NCI-H2029 treated with DMSO at 0.1 percent for 48 hours (cell line): ENCODE results near the gene HDAC4.
"Not testable (repeated sequence)": the region's sequence is repeated elsewhere in the genome, so short reads cannot be mapped to it uniquely, and the experiment has no call there.

ENCODE experiments used
- DNase-seq: peaks from one replicate; lab custom pipeline; 2025; lab: John Stamatoyannopoulos, UW

Gene HDAC4

DNA sequence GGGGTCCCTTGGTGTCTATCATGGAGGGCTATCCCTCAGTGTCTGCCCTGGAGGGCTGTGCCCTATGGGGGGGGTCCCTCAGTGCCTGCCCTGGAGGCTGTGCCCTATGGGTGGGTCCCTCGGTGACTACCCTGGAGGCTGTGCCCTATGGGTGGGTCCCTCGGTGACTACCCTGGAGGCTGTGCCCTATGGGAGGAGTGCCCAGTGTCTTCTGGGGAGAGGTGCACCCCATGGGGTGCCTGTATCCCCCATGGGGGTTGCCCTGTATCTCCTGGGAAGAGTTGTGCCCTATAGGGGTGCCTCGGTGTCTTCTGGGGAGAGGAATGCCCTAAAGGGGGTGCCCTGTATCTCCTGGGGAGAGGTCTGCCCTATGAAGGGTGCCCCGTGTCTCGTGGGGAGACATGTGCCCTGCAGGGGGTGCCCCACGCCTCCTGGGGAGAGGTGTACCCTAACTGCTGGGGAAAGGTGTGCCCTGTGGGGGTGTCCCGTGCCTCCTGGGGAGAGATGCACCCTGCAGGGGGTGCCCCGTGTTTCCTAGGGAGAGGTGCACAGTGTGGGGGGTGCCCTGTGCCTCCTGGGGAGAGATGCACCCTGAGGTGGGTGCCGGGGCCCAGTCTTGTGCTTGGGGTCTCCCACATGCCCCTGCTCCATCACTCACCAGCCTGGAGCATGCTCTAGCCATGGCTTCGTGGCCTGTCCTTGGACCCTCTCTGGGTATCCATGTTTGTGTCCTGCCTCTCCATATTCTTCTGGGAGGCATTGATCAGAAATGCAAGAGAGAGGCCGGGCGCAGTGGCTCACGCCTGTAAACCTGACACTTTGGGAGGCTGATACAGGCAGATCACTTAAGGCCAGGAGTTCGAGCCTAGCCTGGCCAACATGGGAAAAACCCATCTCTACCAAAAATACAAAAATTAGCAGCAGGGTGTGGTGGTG, 215.6 kb downstream of the HDAC4 start:
- DNase-seq: no peak

- no peak for DNase-seq
These were observed 216.6 kb downstream of the HDAC4 start for GRCh38 chr2:239184179-239184578.

DNA sequence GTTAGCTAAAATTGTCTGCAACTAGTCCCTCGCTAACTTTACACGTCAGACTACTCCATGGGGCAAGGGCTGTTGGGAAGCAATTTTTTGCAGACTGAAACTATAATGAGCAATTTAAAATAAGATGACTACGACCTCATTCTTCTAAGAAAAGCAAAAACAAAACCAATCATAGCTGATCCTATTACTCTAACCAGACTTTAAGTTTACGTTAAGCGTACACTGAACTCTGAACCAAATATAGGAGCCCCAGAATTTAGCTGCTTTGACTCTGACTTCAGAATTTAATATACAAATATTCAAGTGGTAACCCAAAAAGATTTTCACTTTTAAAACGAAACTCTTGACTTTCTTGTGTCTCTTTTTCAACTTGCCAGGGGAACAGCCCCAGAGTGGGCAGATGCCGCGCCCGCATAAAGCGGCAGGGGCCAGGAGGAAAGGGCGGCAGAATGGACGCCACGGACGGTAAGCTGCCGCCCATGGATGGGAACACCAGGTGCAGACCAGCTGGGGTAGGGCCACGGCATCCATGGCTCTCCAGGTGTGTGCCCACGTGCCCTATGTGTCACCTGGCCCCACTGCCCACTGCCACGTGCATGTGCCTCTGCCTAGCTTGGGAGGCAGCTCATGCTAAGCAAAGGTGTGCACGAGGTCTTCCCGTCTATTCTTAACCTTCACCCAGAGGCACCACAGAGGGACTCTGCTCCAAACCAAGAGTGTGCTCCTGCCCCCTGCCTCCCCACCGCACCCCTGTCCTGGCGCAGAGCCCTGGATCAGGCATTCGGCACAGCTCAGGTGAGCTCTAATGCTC, 217.6 kb downstream of the HDAC4 start:
- DNase-seq: no peak

- DNase-seq: no peak
These were observed 218.8 kb downstream of the HDAC4 start for GRCh38 chr2:239181903-239182581.

GRCh38 chr2:239181074-239181902, 219.5 kb downstream of the HDAC4 start:
- no peak for DNase-seq

GRCh38 chr2:239180526-239181073, 220.2 kb downstream of the HDAC4 start:
- no peak for DNase-seq

DNA sequence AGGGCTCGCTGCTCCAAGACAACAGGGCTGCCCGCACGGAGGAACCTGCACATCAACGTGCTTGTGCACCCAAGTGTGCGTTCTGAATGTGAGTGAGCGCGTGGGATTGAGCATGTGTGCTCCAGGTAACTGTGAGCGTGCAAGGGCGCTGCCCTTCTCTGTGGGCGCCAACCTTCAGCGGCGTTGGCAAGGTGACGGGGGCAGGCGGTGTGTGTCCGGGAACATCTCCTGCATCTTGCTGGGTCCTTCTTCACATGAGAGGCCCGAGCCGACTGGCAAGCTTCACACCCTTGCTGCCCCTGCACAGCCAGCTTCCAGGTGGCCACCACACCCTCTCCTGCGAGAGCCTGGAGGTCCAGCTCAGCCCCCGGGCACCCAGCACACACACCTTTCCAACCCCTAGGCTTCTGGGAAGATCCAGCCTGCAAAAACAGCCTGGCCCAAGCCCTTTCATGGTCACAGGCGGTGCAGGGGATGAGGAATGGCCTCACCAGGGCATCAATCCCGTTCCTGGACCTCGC, 220.9 kb downstream of the HDAC4 start:
- no peak for DNase-seq

GRCh38 chr2:239178954-239179353, 221.9 kb downstream of the HDAC4 start:
- no peak for DNase-seq

DNA sequence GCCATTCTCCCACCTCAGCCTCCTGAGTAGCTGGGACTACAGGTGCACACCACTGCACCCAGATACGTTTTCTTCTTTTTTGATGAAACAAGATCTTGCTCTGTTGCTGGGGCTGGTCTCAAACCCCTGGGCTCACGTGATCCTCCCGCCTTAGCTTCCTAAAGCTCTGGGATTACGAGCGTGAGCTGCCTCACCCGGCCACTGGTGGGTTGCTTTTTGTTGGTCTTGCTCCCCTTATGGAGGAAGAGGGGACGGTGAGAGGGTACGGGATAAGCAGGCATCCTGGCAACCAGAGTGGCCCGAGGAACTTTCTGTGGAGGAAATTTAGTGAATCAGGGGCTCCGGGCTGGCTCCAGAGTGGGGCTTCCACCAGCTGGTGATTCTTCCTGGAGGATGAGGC, 222.3 kb downstream of the HDAC4 start:
- DNase-seq: no peak

- no peak for DNase-seq
These were observed 222.9 kb downstream of the HDAC4 start for GRCh38 chr2:239177908-239178307.

- no peak for DNase-seq
These were observed 223.5 kb downstream of the HDAC4 start for GRCh38 chr2:239177325-239177724.

- not testable (repeated sequence) for DNase-seq
These were observed 224.5 kb downstream of the HDAC4 start for GRCh38 chr2:239176138-239176803.

DNA sequence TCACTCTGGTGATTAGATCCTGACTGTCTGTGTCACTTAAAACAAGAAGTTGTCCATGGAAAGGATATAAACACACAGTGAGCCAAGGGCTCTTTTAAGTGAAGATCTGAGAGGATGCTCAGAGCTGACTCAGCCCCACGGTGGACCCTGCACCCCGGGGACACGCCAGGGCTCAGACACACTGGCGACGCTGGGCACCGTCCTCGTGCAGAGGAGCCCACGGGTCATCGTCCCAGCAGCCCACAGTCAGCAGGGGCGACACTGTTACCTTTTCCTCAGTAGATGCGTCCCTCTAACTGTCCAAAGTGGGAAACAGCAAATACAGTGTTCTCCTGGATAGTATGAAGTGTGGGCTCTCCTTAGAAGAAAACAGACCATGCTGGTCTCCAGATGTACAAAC, 225.6 kb downstream of the HDAC4 start:
- no peak for DNase-seq

- no peak for DNase-seq
These were observed 227.5 kb downstream of the HDAC4 start for GRCh38 chr2:239173301-239173700.

- no peak for DNase-seq
These were observed 229.2 kb downstream of the HDAC4 start for GRCh38 chr2:239171643-239172042.

DNA sequence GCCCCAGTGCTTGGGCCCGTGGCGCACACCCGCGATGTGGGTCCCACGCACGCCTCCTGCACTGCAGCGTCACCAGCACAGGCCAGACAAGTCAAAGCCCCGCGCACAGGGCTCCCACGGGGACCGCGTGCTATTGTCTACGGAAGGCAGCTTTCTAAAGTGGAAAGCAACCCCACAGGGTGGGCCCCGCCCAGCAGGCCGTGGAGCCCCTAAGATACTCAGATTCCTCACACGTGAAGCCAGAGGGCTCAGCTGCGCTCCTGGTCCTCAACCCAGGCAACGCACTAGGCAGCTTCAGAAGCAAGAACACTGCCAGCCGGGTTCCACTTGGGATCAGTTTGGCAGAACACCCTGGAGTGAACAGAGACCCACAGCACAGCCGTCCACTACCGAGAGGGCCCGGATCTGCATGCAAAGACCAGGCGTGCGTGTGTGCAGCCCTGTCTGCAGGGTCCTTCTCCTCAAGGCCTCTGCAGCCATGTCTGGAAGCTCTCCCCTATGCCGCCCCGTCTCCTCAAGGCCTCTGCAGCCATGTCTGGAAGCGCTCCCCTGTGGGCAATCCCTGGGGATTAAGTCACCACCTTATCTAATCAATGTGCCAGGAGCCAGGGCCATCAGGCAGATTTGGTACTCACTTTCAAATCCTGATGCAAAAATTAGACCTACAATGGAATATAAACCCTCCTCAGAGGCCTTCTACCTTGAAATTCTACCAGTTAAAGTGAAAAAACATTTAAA, 231.3 kb downstream of the HDAC4 start:
- no peak for DNase-seq

GRCh38 chr2:239168575-239168974, 232.2 kb downstream of the HDAC4 start:
- no peak for DNase-seq

DNA sequence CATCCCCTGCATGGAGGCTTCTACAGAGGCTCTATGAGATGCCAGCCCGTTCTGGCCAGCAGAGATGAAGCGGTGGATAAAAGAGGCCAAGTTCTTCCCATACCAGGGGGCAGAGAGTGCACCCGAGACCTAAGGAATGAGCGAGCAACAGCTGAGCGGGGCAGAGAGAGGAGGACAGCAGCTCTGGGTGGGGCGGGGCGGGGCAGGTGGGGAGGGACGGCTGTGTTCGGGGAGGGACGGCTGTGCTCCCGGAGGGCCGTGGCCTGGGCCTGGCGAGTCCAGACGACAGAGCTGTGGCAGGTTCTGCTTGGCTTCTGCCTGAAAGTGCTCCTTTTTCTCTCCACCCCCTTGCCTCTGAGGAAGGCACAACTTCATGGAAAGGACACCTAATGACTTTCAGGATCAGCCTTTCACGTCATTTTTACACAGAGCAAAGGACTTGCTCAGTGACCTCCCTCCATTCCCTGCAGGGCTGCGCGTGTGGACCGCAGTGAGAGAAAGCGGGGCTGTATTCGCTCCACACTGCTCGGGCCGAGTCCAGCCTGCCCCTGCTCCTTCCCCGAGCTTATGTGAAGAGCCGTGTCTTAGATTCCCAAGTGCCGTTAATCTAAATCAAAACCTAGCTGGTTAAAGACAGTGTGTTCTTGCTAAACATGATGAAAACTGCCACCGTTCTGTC, 232.9 kb downstream of the HDAC4 start:
- DNase-seq: no peak

DNA sequence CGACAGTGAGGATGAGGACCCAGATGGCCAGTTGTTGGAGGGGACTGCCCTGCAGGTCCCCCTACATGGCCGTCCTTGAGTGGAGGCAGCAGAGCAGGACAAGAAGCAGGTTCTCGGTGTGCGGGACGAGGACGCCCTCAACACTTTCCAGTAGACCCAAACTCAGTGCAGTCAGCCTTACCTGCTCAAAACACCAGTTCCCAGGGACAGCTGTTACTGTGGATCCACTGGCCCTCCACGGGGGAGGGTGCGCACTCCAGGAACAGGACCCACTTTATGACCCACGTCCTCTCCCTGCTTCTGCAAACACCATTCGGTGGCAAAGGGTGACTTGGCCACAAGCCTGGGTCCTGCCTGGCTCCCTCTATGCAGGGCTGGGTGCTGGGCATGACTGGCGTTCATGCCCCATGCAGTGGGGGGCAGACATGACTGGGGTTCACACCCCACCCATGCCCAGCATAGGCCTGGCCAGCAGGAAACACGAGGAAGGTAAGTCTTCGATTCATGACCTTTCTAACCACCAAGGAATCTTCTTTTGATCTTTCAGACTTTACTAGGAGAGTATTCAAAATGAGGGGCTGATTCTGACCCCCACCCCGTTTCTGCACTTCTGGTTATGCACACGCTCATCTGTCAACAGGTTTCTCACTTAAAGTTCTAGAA, 233.7 kb downstream of the HDAC4 start:
- DNase-seq: no peak
